Endothelial cell (in vitro differentiated cells): Measurements from ENCODE around the gene FASLG. TPM values are rescaled to one million over a fixed set of nuclear protein-coding genes. Genes with fewer than 3 reads are reported as not detected.
A peak's percentile ranks its signal among the peaks of the same experiment; 100 is the strongest.

ENCODE experiments used
- DNase-seq: peaks from one replicate; pipeline ENCODE4 v3.0.0; 2021; ENCODE audit warnings: low spot score
- H3K27ac Mint-ChIP-seq: one replicate; pipeline ENCODE4 v1.8.0; 2021; ENCODE audit warnings: mixed read lengths, inconsistent platforms; ENCODE audit not compliant: unreplicated experiment
- H3K27me3 Mint-ChIP-seq: one replicate; pipeline ENCODE4 v1.8.0; 2021; ENCODE audit warnings: mild to moderate bottlenecking, moderate library complexity, mixed read lengths, inconsistent platforms; ENCODE audit not compliant: unreplicated experiment
- H3K36me3 Mint-ChIP-seq: one replicate; pipeline ENCODE4 v1.8.0; 2021; ENCODE audit warnings: mild to moderate bottlenecking, low read depth, mixed read lengths, inconsistent platforms; ENCODE audit not compliant: unreplicated experiment
- H3K4me1 Mint-ChIP-seq: one replicate; pipeline ENCODE4 v1.8.0; 2021; ENCODE audit warnings: mild to moderate bottlenecking, mixed read lengths, inconsistent platforms; ENCODE audit not compliant: unreplicated experiment
- H3K4me3 Mint-ChIP-seq: one replicate; pipeline ENCODE4 v1.8.0; 2021; ENCODE audit warnings: mild to moderate bottlenecking, mixed read lengths, inconsistent platforms; ENCODE audit not compliant: unreplicated experiment
- H3K9me3 Mint-ChIP-seq: one replicate; pipeline ENCODE4 v1.8.0; 2021; ENCODE audit warnings: mixed read lengths, inconsistent platforms; ENCODE audit not compliant: unreplicated experiment
- CTCF ChIP-seq: fragments of 200-600 bp; sonication (generic); IDR thresholded peaks from one replicate; pipeline ENCODE4 v1.5.0; 2021; ENCODE audit warnings: antibody characterized with exemption; ENCODE audit not compliant: unreplicated experiment
- long read RNA-seq: library from polyadenylated mRNA; unstranded; transcript quantifications from one replicate; pipeline ENCODE4 v2.0.0, GENCODE V29; 2020; ENCODE audit not compliant: unreplicated experiment
- total RNA-seq: library from RNA; stranded (reverse); fragmentation: NEBNext Ultra II Directional; extraction: Animal tissue kit (Norgen Biotek cat#: 25700); gene quantifications from one replicate; pipeline ENCODE4 v1.2.1, GENCODE V29; 2021; ENCODE audit not compliant: unreplicated experiment

The FASLG gene
- not detected for total RNA-seq
- long read RNA-seq = 0 reads

DNA sequence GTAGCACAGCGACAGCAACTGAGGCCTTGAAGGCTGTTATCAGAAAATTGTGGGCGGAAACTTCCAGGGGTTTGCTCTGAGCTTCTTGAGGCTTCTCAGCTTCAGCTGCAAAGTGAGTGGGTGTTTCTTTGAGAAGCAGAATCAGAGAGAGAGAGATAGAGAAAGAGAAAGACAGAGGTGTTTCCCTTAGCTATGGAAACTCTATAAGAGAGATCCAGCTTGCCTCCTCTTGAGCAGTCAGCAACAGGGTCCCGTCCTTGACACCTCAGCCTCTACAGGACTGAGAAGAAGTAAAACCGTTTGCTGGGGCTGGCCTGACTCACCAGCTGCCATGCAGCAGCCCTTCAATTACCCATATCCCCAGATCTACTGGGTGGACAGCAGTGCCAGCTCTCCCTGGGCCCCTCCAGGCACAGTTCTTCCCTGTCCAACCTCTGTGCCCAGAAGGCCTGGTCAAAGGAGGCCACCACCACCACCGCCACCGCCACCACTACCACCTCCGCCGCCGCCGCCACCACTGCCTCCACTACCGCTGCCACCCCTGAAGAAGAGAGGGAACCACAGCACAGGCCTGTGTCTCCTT is at the start of gene FASLG:
TSS of gene FASLG (plus strand) at position 233 of the 583 bp plus-strand sequence. CDS start at position 332, 99 bp downstream.
- no peaks in the 10 kb centered on the region for H3K36me3 Mint-ChIP-seq
- DNase-seq = no peak
- no peak within 1 kb of the TSS for H3K4me3 Mint-ChIP-seq
- H3K27ac Mint-ChIP-seq = no peak within 1 kb of the TSS
- H3K4me1 Mint-ChIP-seq = no peaks in the 10 kb centered on the region
- H3K9me3 Mint-ChIP-seq = no peaks in the 10 kb centered on the region
- H3K27me3 Mint-ChIP-seq = peaks cover 2% of the 10 kb centered on the region
- TF ChIP-seq CTCF = no peak

- peaks cover 31% of the 10 kb centered on the region for H3K4me1 Mint-ChIP-seq
- no peak for DNase-seq
- H3K9me3 Mint-ChIP-seq = no peaks in the 10 kb centered on the region
- H3K27me3 Mint-ChIP-seq = no peaks in the 10 kb centered on the region
- H3K27ac Mint-ChIP-seq = peak overlapping the region; percentile 72
- TF ChIP-seq CTCF = peak; percentile 17
- no peak overlapping the region for H3K4me3 Mint-ChIP-seq
- peaks cover 20% of the 10 kb centered on the region for H3K36me3 Mint-ChIP-seq
These were observed 49.4 kb upstream of the FASLG start for GRCh38 chr1:172609528-172609927.

- TF ChIP-seq CTCF = no peak
- H3K4me1 Mint-ChIP-seq = peaks cover 26% of the 10 kb centered on the region
- H3K4me3 Mint-ChIP-seq = peak overlapping the region; percentile 77
- peaks cover 9% of the 10 kb centered on the region for H3K9me3 Mint-ChIP-seq
- H3K36me3 Mint-ChIP-seq = peaks cover 38% of the 10 kb centered on the region
- DNase-seq = no peak
- no peak overlapping the region for H3K27ac Mint-ChIP-seq
- H3K27me3 Mint-ChIP-seq = peaks cover 3% of the 10 kb centered on the region
These were observed 46.4 kb upstream of the FASLG start for GRCh38 chr1:172612478-172612877.

- Mint-ChIP-seq H3K9me3 (peaks cover 9% of the 10 kb centered on the region), H3K27me3 (peaks cover 3% of the 10 kb centered on the region), H3K27ac (no peak overlapping the region)
These were observed 45.6 kb upstream of the FASLG start for GRCh38 chr1:172613294-172613693.

More at GRCh38 chr1:172613294-172613693, 45.6 kb upstream of the FASLG start:
- Mint-ChIP-seq H3K4me1 (peaks cover 20% of the 10 kb centered on the region), H3K4me3 (no peak overlapping the region), H3K36me3 (peaks cover 42% of the 10 kb centered on the region)
- no peak for DNase-seq
- TF ChIP-seq CTCF = no peak
